ENCODE data around the gene GRM3. TPM values are rescaled to one million over a fixed set of nuclear protein-coding genes. Genes with fewer than 3 reads are reported as not detected.

GRM3 gene
- total and polyA plus RNA-seq, 7 donors, result 0.03 TPM; not detected in 6

DNA sequence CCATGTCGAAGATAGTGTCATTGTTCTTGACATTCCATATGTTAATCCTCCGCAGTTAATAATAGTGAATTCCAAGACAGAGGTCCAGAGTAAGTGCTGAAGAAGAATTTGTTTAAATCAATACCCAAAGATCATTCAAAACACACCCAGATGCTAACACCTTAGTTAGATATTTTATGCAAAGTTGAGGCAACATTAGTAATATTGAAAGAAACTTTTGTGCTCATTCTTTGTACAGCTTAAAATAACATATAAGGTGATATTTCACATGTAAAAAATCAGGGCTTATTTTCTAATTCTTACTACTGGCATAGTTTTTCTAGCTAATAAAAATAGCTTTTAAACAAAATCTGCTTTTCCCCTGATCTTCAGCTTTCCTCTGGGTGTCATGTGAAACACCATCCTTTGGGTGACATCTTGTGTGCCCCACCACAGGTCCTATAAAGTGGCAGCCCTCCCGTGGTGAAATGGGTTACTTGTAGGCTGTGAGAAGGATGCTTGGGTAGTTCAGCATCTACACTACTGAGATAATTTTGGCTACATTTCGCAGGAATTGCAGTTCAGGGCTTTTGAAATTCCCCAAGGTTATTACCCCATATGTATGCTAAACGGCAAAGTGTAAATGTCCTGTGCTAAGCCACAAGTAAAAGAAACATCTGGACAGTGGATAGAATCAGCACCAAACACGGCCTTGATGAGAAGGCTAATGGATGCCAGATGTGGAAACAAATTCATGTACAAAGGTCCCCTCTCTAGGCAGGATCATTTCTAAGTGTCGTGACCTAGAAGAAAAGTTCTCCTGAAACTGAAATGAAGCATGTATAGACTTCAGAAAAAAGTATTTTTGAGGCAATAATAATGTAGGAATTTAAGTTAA is 105.4 kb downstream of the GRM3 start:
- H3K4me3 ChIP-seq, result no peak overlapping the region
- TF ChIP-seq, protein P1, sequence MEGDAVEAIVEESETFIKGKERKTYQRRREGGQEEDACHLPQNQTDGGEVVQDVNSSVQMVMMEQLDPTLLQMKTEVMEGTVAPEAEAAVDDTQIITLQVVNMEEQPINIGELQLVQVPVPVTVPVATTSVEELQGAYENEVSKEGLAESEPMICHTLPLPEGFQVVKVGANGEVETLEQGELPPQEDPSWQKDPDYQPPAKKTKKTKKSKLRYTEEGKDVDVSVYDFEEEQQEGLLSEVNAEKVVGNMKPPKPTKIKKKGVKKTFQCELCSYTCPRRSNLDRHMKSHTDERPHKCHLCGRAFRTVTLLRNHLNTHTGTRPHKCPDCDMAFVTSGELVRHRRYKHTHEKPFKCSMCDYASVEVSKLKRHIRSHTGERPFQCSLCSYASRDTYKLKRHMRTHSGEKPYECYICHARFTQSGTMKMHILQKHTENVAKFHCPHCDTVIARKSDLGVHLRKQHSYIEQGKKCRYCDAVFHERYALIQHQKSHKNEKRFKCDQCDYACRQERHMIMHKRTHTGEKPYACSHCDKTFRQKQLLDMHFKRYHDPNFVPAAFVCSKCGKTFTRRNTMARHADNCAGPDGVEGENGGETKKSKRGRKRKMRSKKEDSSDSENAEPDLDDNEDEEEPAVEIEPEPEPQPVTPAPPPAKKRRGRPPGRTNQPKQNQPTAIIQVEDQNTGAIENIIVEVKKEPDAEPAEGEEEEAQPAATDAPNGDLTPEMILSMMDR (IDR thresholded peaks at IDR 0.05), result no peak
- DNase-seq (no peak), ATAC-seq (no peak)
- 47 to 52% (median 49%) methylated on average over 7 of the region's 7 CpGs for WGBS, 3 donors
- no peaks in the 10 kb centered on the region for H3K4me1 ChIP-seq
- no peak overlapping the region for H3K27ac ChIP-seq
- no peaks in the 10 kb centered on the region for H3K27me3 ChIP-seq (ENCODE audit: insufficient read depth in 3 of 3, low read length in 2 of 3)
- H3K9me3 ChIP-seq, result no peaks in the 10 kb centered on the region
- H3K36me3 ChIP-seq (ENCODE audit: insufficient read depth in 1 of 2, low read depth in 1 of 2), result no peaks in the 10 kb centered on the region
- intact Hi-C loops (cut with DNase I), result no loop called here

DNA sequence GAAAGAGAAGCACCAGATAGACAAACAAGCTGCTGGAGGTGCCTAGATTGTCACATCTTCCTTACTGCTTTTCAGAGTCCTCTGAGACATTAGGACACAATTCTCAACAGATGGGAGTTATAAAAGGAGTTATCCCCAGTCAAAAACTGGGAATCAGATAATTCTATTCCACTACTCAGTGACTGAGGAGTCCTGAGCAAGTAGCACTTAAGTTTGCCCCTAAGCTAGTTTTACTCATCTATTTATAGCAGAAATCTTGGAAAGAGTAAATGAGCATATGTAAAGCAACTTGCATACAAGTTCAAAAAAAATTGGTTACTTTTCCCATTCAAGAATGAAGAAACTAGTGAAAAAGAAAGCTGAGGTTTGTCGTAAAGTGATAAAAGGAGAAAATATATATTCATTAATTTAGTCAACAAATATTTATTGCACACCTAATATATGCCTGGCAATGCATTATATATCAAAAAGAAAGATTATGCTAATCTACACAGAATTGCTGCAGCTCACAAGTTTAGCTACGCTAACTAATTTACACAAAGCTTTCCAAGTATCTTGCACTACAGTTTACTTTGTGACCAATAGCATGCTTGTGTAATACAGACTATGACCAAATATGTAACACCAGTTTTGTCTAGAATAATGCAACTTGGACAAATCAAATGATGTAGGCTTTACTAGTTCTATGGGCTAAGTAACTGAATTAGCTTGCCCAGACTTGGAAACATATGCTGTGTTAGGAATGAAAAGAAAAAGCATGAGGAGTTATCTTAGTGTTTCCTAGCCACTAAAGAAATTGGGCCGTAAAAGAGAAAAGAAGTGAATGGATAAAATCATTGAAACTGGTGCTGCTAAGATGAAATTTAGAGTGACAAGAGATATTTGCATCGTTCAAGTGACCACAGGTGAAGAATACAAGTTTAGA is 106.3 kb downstream of the GRM3 start:
- DNase-seq (no peak), ATAC-seq (no peak)
- no peak overlapping the region for H3K27ac ChIP-seq
- H3K36me3 ChIP-seq (ENCODE audit: insufficient read depth in 1 of 2, low read depth in 1 of 2), result no peaks in the 10 kb centered on the region
- H3K27me3 ChIP-seq (ENCODE audit: insufficient read depth in 3 of 3, low read length in 2 of 3), result no peaks in the 10 kb centered on the region
- no peak overlapping the region for H3K4me3 ChIP-seq
- intact Hi-C loops (cut with DNase I), result no loop called here
- no peaks in the 10 kb centered on the region for H3K9me3 ChIP-seq
- WGBS, 3 donors, result 87 to 88% (median 88%) methylated on average over 4 of the region's 4 CpGs
- TF ChIP-seq, protein P1 (IDR thresholded peaks at IDR 0.05), result no peak
- no peaks in the 10 kb centered on the region for H3K4me1 ChIP-seq

DNA sequence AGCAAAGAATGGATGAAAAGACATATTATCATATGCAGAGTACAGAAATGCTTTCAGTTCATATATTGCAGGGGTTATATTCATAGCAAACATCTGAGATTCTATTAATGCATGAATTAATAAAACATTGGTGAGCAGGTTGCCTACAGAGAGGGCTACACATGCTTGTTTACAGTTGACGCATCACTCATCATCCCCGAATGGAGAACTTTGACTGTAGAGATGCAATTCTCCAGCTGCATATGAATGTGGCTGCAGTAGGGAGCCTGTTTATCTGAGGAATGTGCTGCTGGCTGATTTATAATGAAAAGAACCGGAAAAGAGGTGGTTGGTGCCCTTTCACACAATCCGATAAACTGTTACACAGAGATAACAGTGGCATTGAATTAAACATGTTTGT is 116.5 kb downstream of the GRM3 start:
- no peak for ATAC-seq
- TF ChIP-seq, protein P1 (IDR thresholded peaks at IDR 0.05), result no peak
- Histone ChIP-seq H3K4me1 (no peaks in the 10 kb centered on the region), H3K27me3 (ENCODE audit: insufficient read depth in 3 of 3, low read length in 2 of 3) (no peaks in the 10 kb centered on the region), H3K9me3 (no peaks in the 10 kb centered on the region), H3K27ac (no peak overlapping the region), H3K4me3 (no peak overlapping the region), H3K36me3 (ENCODE audit: insufficient read depth in 1 of 2, low read depth in 1 of 2) (no peaks in the 10 kb centered on the region)
- no peak for DNase-seq
- 43 to 53% (median 46%) methylated on average over 4 of the region's 4 CpGs for WGBS, 3 donors
- intact Hi-C loops (cut with DNase I), result no loop called here

DNA sequence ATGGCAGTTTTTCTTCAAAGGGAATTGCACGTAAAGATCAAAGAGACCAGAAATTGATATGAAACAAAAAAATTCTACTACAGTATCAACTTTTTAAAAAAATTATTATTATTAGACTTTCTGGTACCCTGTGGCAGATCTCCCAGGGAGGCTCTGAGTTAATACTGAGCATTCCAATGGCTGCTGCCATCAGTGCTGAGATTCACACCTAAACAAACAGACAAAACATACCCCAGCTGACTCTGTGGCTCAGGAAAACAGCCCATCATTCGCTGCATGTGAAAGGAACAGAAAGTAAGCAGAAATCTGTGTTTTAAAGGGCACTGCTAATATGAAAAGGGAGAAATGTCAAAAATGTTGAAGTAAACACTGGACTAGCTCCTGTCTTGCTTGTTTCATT is 118.4 kb downstream of the GRM3 start:
- TF ChIP-seq, protein P1 (IDR thresholded peaks at IDR 0.05), result no peak
- 68 to 74% (median 68%) methylated on average over 2 of the region's 2 CpGs for WGBS, 3 donors
- intact Hi-C loops (cut with DNase I), result no loop called here
- no peak for ATAC-seq
- Histone ChIP-seq H3K4me1 (no peaks in the 10 kb centered on the region), H3K36me3 (ENCODE audit: insufficient read depth in 1 of 2, low read depth in 1 of 2) (no peaks in the 10 kb centered on the region), H3K4me3 (no peak overlapping the region), H3K27me3 (ENCODE audit: insufficient read depth in 3 of 3, low read length in 2 of 3) (no peaks in the 10 kb centered on the region), H3K27ac (no peak overlapping the region), H3K9me3 (no peaks in the 10 kb centered on the region)
- DNase-seq, result no peak
